H1 (cell line): Measurements from ENCODE around the gene BFSP2.

Experiments used
- ATF3 ChIP-seq: IDR thresholded peaks from 2 replicates; pipeline ENCODE4 v1.6.1; 2011; ENCODE audit warnings: low read depth, mild to moderate bottlenecking, low read length; ENCODE audit not compliant: insufficient read depth
- CTCF ChIP-seq, 3 experiments: IDR thresholded peaks; 1 replicate in 2 of 3; 2 replicates in 1 of 3; pipeline versions ENCODE4 v1.5.1 to v1.6.1; 2011; ENCODE audit warnings: low read length in 3 of 3, mild to moderate bottlenecking in 3 of 3, inconsistent platforms in 2 of 3, low read depth in 1 of 3, moderate library complexity in 1 of 3; ENCODE audit not compliant: insufficient read depth in 1 of 3; ENCODE audit errors: control extremely low read depth in 1 of 3
- MAX ChIP-seq: IDR thresholded peaks from 2 replicates; pipeline ENCODE4 v1.6.1; 2012; ENCODE audit warnings: inconsistent platforms
- PHF8 ChIP-seq: fragments of 200-600 bp; sonication (generic); conservative IDR thresholded peaks from 2 replicates; pipeline ENCODE4 v1.7.1; 2012; ENCODE audit warnings: low read depth, mild to moderate bottlenecking, inconsistent platforms, low read length, moderate library complexity
- POLR2A ChIP-seq, 2 experiments: IDR thresholded peaks; 1 replicate in 1 of 2; 2 replicates in 1 of 2; pipeline ENCODE4 v1.6.1; 2011; ENCODE audit warnings: low read depth in 2 of 2, low read length in 2 of 2, mild to moderate bottlenecking in 2 of 2; ENCODE audit errors: control extremely low read depth in 1 of 2
- POLR2AphosphoS5 ChIP-seq: IDR thresholded peaks from 2 replicates; pipeline ENCODE4 v1.6.1; 2011; ENCODE audit warnings: low read depth, low read length
- RFX5 ChIP-seq: IDR thresholded peaks from 2 replicates; pipeline ENCODE4 v1.6.1; 2011; ENCODE audit warnings: low read depth, low read length, improper control_type of control experiment, borderline replicate concordance
- SIN3A ChIP-seq, 2 experiments: IDR thresholded peaks in 1 of 2; conservative IDR thresholded peaks in 1 of 2; 2 replicates each; pipeline ENCODE4 v1.6.1; 2011 to 2012; ENCODE audit warnings: low read length in 2 of 2, improper control_type of control experiment in 1 of 2, low read depth in 1 of 2, mild to moderate bottlenecking in 1 of 2
- SP1 ChIP-seq: IDR thresholded peaks from 2 replicates; pipeline ENCODE4 v1.6.1; 2011; ENCODE audit warnings: low read depth, low read length

GRCh38 chr3:133461291-133461690 lies 61.4 kb downstream of the BFSP2 start:
- no peak for TF ChIP-seq ATF3
- no peak for TF ChIP-seq PHF8
- no peak for TF ChIP-seq CTCF (IDR thresholded peaks at IDR 0.05; ENCODE audit: control extremely low read depth in 1 of 3, insufficient read depth in 1 of 3, low read depth in 1 of 3, low read length in 3 of 3)
- no peak for TF ChIP-seq SIN3A (conservative IDR thresholded peaks at IDR 0.05 in 1 of 2, IDR thresholded peaks at IDR 0.05 in 1 of 2; ENCODE audit: low read depth in 1 of 2, low read length in 2 of 2)
- TF ChIP-seq POLR2AphosphoS5: no peak
- TF ChIP-seq MAX: no peak
- TF ChIP-seq RFX5: no peak
- no peak for TF ChIP-seq SP1
- no peak for TF ChIP-seq POLR2A (IDR thresholded peaks at IDR 0.05; ENCODE audit: control extremely low read depth in 1 of 2, low read depth in 2 of 2, low read length in 2 of 2)
